GM12874 (cell line): ENCODE measurements around the gene JAZF1.

Experiments used
- CTCF ChIP-seq: IDR thresholded peaks from 2 replicates; pipeline ENCODE4 v1.5.1; 2011; ENCODE audit warnings: low read depth, mild to moderate bottlenecking, control low read depth, low read length, moderate library complexity; ENCODE audit not compliant: insufficient read depth

JAZF1 gene

GRCh38 chr7:28156401-28156800 is 24.2 kb downstream of the JAZF1 start:
- TF ChIP-seq CTCF: no peak

- no peak for TF ChIP-seq CTCF
These were observed 24.6 kb downstream of the JAZF1 start for GRCh38 chr7:28155964-28156363.

- no peak for TF ChIP-seq CTCF
These were observed 25.5 kb downstream of the JAZF1 start for GRCh38 chr7:28155019-28155660.

- no peak for TF ChIP-seq CTCF
These were observed 28.0 kb downstream of the JAZF1 start for GRCh38 chr7:28152594-28152993.

GRCh38 chr7:28151965-28152364 is 28.6 kb downstream of the JAZF1 start:
- no peak for TF ChIP-seq CTCF

GRCh38 chr7:28149291-28150101 is 31.1 kb downstream of the JAZF1 start:
- no peak for TF ChIP-seq CTCF

GRCh38 chr7:28145931-28146330 is 34.7 kb downstream of the JAZF1 start:
- no peak for TF ChIP-seq CTCF
